HFF-Myc (cell line): ENCODE data around the gene STAG1.

Source experiments
- DNase-seq: peaks from one replicate; pipeline ENCODE4 v3.0.0-alpha.2; 2011; ENCODE audit warnings: low read depth; ENCODE audit errors: extremely low read depth
- H3K4me3 ChIP-seq: replicated peaks from 2 replicates; pipeline ENCODE4 v1.5.1; 2011; ENCODE audit warnings: low read depth, mild to moderate bottlenecking, control low read depth, low read length
- TF ChIP-seq, protein P1 (sequence below): IDR thresholded peaks from 2 replicates; pipeline ENCODE4 v1.5.1; 2012; ENCODE audit warnings: mild to moderate bottlenecking, low read depth, low read length, control low read depth; ENCODE audit errors: missing control alignments

Gene STAG1

DNA sequence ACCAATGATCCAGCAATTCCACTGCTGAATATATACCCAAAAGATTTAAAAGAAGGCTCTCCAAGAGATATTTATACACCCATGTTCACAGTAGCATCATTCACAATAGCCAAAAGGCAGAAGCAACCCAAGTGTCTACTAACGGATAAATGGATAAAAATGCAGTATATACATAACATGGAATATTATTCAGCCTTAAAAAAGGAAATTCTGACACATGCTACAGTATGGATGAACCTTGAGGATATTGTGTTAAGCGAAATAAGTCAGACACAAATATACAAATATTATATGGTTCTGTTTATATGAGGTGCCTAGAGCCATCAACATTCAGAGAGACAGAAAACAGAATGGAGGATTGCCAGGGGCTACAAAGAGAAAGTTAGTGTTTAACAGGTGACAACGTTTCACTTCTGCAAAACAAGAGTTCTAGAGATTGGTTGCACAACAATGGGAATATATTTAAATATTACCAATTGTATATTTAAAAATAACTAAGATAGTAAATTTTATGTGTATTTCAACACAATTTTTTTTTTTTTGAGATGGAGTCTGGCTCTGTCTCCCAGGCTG, 69.4 kb downstream of the STAG1 start:
- no peak overlapping the region for H3K4me3 ChIP-seq
- DNase-seq, result no peak
- TF ChIP-seq, protein P1, sequence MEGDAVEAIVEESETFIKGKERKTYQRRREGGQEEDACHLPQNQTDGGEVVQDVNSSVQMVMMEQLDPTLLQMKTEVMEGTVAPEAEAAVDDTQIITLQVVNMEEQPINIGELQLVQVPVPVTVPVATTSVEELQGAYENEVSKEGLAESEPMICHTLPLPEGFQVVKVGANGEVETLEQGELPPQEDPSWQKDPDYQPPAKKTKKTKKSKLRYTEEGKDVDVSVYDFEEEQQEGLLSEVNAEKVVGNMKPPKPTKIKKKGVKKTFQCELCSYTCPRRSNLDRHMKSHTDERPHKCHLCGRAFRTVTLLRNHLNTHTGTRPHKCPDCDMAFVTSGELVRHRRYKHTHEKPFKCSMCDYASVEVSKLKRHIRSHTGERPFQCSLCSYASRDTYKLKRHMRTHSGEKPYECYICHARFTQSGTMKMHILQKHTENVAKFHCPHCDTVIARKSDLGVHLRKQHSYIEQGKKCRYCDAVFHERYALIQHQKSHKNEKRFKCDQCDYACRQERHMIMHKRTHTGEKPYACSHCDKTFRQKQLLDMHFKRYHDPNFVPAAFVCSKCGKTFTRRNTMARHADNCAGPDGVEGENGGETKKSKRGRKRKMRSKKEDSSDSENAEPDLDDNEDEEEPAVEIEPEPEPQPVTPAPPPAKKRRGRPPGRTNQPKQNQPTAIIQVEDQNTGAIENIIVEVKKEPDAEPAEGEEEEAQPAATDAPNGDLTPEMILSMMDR, result no peak

DNA sequence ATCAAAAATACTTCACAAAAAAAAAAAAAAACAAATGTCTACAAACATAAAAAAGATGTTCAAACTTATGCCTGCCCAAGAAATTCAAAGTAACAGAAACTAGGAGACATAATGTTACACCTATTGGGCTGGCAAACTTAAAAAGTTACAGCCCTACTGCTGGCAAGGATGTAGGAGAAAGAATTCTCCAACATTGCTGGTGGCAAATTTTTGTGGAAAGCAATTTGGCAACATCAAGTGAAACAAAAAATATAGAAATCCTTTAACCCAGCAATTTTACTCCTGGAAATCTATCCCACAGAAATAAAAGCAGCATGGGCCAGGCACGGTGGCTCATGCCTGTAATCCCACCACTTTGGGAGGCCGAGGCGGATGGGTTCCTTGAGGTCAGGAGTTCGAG, 73.2 kb downstream of the STAG1 start:
- DNase-seq, result no peak
- TF ChIP-seq, protein P1, result no peak

DNA sequence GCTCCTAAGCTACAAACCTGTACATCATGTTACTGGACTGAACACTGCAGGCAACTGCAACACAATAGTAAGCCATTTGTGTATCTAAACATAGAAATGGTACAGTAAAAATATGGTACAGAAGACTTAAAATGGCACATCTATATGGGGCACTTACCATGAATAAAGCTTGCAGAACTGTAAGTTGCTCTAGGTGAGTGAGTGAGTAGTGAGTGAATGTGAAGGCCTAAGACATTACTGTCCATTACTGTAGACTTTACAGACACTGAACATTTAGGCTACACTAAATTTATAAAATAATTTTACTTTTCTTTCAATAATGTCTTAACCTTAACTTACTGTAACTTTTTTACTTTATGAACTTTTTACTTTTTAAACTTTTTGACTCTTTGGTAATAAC, 76.2 kb downstream of the STAG1 start:
- DNase-seq, result no peak
- TF ChIP-seq, protein P1, result no peak
- H3K4me3 ChIP-seq, result no peak overlapping the region

More for the DNA sequence above, 73.2 kb downstream of the STAG1 start:
- H3K4me3 ChIP-seq, result no peak overlapping the region

DNA sequence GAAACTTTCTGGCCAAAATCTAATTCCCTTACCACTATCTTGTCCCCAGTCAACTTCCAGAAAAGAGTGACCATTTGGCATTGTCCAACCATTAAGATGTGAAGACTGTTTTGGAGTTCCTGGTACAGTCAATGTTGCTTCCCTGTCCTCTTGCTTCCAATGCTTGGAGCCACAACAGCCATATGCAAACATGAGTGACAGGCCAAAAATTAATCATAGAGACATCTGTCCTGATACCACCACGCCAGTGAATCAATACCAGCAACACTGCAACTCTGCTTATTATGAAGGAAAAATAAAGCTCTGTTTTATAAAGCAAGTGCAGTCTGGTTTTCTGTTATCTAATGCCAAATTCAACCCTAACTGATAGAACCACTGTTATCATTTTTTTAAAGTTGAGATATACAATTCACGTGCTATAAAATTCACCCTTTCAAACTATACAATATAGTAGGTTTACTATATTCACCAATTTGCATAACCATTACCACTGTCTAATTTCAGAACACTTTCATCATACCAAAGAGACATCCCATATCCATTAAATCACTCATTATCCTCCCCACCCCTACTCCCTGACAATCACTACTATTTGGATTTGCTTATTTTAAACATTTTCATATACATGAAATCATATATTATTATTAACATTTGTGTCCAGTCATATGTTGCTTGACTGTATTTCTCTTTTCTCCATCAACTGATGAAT, 76.9 kb downstream of the STAG1 start:
- TF ChIP-seq, protein P1, result no peak
- no peak overlapping the region for H3K4me3 ChIP-seq
- DNase-seq, result no peak

DNA sequence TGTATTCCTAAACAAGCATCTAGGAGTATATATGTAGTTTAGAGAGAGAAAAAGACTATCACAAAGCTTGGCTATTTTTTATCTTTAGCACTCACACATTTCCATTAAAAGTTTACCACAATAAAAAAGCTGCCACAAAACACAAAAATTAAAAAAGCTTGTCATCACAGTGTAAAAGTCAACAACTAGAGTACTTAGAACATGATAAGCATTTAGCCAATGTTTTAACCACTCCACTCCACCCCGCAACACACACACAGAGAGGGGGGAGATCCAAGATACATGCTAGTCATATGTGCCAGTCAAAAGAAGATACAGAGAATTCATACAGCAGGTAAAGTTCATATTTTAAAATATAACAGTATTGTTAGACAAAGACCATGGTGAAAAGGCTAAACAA, 79.7 kb downstream of the STAG1 start:
- H3K4me3 ChIP-seq, result no peak overlapping the region
- DNase-seq, result no peak
- TF ChIP-seq, protein P1, result no peak

DNA sequence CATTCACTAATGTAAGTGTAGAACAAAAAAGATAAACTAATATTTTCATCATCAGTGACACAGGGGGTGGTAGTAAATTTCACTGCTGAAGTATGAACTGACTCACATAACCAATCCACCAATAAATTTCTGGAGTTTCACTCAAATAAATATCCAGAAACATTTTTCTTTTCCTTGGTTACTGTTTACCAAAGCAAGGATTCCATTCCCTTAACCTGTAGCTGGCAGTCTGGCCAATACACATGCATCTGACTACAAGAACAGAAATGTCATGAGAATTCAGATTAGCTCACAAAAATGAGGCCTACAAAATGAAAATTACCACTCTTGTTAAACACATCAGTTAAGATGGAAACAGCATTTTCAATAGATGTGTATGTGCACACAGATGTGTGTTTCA, 80.3 kb downstream of the STAG1 start:
- no peak for DNase-seq
- TF ChIP-seq, protein P1, result no peak

DNA sequence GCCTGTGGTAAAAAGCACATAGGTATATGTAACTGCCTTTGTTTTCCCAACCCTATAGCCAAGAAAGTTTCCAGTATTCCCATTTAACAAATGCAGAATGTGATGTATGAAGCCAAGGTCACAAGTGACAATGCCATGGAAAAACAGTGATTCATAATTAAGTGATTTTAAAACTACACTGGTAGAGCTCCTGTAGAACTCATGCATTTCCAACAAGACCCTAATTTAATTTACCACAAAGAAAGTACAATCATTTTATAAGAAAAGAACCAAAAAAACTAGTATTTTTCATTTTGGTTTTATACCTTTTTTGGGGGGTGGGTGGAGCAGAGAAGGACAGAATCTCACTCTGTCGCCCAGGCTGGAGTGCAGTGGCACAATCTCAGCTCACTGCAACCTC, 82.0 kb downstream of the STAG1 start:
- DNase-seq, result no peak
- TF ChIP-seq, protein P1, result no peak
- H3K4me3 ChIP-seq, result no peak overlapping the region

More for the DNA sequence above, 80.3 kb downstream of the STAG1 start:
- H3K4me3 ChIP-seq, result no peak overlapping the region
